Sigmoid colon (tissue), 7 donors: ENCODE results near the gene GRIN2D. TPM values are rescaled to one million over a fixed set of nuclear protein-coding genes. Genes with fewer than 3 reads are reported as not detected.
A peak's percentile ranks its signal among the peaks of the same experiment; 100 is the strongest.

ENCODE experiments used
- DNase-seq: peaks from one replicate; pipeline ENCODE4 v3.0.0-alpha.2; 2019
- H3K27ac ChIP-seq, 4 donors: fragments of 200-600 bp; sonication (generic); one replicate each; pipeline ENCODE4 v1.5.1; 2016 to 2019; ENCODE audit warnings: mild to moderate bottlenecking in 1 of 4
- H3K27me3 ChIP-seq, 3 donors: fragments of 200-600 bp; sonication (generic); one replicate each; pipeline ENCODE4 v1.5.1; 2019; ENCODE audit warnings: mild to moderate bottlenecking in 1 of 3
- H3K36me3 ChIP-seq, 4 donors: fragments of 200-600 bp; sonication (generic); one replicate each; pipeline ENCODE4 v1.5.1; 2016 to 2019
- H3K4me1 ChIP-seq, 4 donors: fragments of 200-600 bp; sonication (generic); one replicate each; pipeline ENCODE4 v1.5.1; 2017 to 2019
- H3K4me3 ChIP-seq, 4 donors: fragments of 200-600 bp; sonication (generic); one replicate each; pipeline ENCODE4 v1.5.1; 2017 to 2019; ENCODE audit warnings: mild to moderate bottlenecking in 2 of 4, moderate library complexity in 1 of 4
- H3K9me3 ChIP-seq, 4 donors: fragments of 200-600 bp in 3 of 4; sonication (generic) in 3 of 4; one replicate each; pipeline versions ENCODE4 v1.5.1 to v1.6.1; 2013 to 2019
- EP300 ChIP-seq, 4 donors: sonication (generic); formaldehyde crosslinking; IDR thresholded peaks; one replicate each; pipeline ENCODE4 v1.6.1; 2017; ENCODE audit warnings: antibody characterized with exemption in 4 of 4
- POLR2A ChIP-seq, 2 donors: fragments of 450-650 bp; IDR thresholded peaks; one replicate each; pipeline ENCODE4 v1.6.1; 2016; ENCODE audit warnings: antibody characterized with exemption in 2 of 2, mild to moderate bottlenecking in 2 of 2, moderate library complexity in 2 of 2
- POLR2AphosphoS5 ChIP-seq, 4 donors: sonication (generic); formaldehyde crosslinking; IDR thresholded peaks; one replicate each; pipeline ENCODE4 v1.6.1; 2017; ENCODE audit warnings: antibody characterized with exemption in 4 of 4
- WGBS, 2 donors: extraction: QIAGEN DNeasy Blood & Tissue Kit; methylation state at CpG; one replicate each; pipeline ENCODE4 v1.1.7; 2013; 5-methylcytosine and 5-hydroxymethylcytosine counted together
- intact Hi-C: fragments of 100-400 bp; cut with DNase I; formaldehyde crosslinking; loops from one replicate; pipeline ENCODE4 v1.15.1; 2023
- polyA plus RNA-seq, 3 donors: library from polyadenylated mRNA; stranded (reverse); fragments of 200-250 nt; gene quantifications; one replicate each; pipeline ENCODE4 v1.2.3, GENCODE V29; 2013
- total RNA-seq, 4 donors: library from RNA; depleted of rRNA; stranded (reverse); fragments of >200 nt; gene quantifications; one replicate each; pipeline ENCODE4 v1.1.0, GENCODE V29; 2016
- TF ChIP-seq, protein P1 (sequence below), 4 experiments: fragments of 450-650 bp in 3 of 4; fragments of 200-600 bp in 1 of 4; IDR thresholded peaks; one replicate each; pipeline ENCODE4 v1.5.1; 2016 to 2019; ENCODE audit warnings: antibody characterized with exemption in 4 of 4, mild to moderate bottlenecking in 3 of 4, moderate library complexity in 2 of 4
- donor health status: healthy with polysubstance abuse.
- donor health status: Bipolar disorder and iron deficiency.
- donor health status: healthy.

Gene GRIN2D
- total and polyA plus RNA-seq, 7 donors: under 0.01 to 0.36 (median 0.21) TPM; not detected in 3

DNA sequence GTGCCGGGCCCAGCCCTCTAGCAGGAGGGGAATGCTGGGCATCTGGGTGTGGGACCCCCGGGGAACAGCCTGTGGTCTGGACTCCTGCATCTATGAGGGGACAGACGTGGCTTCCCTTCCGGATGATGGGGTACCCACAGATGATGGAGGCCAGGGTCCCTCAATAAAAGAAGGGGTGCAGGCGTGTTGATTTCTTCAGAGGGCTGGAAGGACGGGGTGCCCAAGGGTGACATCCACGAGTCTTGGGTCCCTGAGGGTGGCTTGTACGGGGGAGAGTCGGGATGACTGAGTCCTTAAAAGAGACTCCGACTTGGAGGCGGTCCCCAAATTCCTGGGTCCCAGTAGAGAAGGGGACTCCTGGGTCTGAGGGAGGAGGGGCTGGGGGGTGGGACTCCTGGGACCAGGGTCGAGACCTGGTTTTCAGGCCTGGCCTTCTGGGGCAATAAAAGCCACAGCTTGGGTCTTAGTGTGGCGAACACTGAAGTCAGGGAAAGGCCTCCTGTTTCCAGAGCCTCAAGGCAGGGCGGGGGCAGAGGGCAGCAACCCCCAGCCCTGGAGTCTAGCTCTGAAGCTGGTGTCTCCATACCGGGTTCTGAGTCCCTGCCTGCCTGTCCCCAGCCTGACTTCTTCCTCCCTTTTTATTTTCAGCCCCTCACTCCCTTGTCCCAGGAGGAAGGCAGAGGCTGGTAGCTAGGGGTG, 459 bp upstream of the GRIN2D start:
- TF ChIP-seq POLR2AphosphoS5 (IDR thresholded peaks at IDR 0.05) (no peak), POLR2A (IDR thresholded peaks at IDR 0.05) (no peak), EP300 (IDR thresholded peaks at IDR 0.05) (no peak)
- TF ChIP-seq, protein P1, sequence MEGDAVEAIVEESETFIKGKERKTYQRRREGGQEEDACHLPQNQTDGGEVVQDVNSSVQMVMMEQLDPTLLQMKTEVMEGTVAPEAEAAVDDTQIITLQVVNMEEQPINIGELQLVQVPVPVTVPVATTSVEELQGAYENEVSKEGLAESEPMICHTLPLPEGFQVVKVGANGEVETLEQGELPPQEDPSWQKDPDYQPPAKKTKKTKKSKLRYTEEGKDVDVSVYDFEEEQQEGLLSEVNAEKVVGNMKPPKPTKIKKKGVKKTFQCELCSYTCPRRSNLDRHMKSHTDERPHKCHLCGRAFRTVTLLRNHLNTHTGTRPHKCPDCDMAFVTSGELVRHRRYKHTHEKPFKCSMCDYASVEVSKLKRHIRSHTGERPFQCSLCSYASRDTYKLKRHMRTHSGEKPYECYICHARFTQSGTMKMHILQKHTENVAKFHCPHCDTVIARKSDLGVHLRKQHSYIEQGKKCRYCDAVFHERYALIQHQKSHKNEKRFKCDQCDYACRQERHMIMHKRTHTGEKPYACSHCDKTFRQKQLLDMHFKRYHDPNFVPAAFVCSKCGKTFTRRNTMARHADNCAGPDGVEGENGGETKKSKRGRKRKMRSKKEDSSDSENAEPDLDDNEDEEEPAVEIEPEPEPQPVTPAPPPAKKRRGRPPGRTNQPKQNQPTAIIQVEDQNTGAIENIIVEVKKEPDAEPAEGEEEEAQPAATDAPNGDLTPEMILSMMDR (IDR thresholded peaks at IDR 0.05): no peak
- intact Hi-C loops: loop anchor here (5.0 kb wide), 1 partner anchor 99 kb away; no protein-coding TSS in a partner anchor
- DNase-seq: no peak
- peaks cover 0 to 42% (median 33%) of the 10 kb centered on the region in 4 donors for H3K4me1 ChIP-seq
- no peak overlapping the region for H3K27ac ChIP-seq
- H3K27me3 ChIP-seq: peaks cover 42 to 62% (median 60%) of the 10 kb centered on the region in 3 donors
- 69 to 83% methylated on average over 15 of the region's 15 CpGs for WGBS, 2 donors
- H3K9me3 ChIP-seq: no peaks in the 10 kb centered on the region
- H3K36me3 ChIP-seq: peaks cover 0 to 15% (median 12%) of the 10 kb centered on the region in 4 donors
- H3K4me3 ChIP-seq: peak overlapping the region in 1 of 4 donors; percentile 16

DNA sequence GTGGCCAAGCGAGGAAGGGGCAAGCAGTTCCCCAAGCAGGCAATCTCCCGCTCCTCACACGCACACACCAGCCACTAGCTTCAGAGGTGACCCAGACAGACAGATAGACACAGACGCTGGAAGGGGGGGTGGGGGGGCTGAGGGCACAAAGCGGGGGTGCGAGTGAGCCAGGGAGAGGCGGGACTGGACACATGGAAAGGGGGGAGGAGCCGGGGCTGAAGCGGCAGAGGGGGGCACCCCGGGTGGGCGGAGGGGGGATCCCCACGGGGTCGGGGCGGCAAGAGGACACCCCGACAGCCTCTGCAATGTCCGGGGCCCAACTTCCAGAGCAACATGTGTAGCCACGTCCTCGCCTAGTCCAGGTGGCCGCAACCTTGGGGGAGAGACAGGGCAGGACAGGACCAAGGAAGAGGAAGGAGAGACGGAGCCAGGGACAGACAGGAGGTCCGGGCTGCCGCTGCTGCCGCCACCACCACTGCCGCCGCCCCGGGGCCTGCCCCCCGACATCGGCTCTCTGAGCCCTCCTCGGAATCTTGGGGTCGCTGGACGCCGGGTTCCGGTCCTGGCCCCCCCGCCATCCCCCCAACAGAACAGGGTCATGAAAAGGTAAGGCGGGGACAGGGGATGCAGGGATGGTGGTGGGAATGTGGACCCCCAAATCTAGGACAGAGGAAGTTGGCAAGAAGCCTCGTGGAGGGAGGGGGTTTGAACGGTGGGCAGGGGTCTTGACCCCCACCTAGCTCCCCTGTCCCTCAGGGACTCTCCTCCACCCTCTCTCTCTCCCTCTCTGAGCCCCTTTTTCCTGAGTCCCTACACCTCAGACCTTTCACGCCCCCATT, 1.1 kb downstream of the GRIN2D start:
- WGBS, 2 donors: 4 to 6% methylated on average over 38 of the region's 38 CpGs
- Histone ChIP-seq H3K9me3 (no peaks in the 10 kb centered on the region), H3K4me3 (no peak overlapping the region), H3K27ac (no peak overlapping the region), H3K36me3 (no peaks in the 10 kb centered on the region), H3K27me3 (peaks cover 45 to 73% (median 67%) of the 10 kb centered on the region in 3 donors), H3K4me1 (peaks cover 0 to 43% (median 34%) of the 10 kb centered on the region in 4 donors)
- intact Hi-C loops: loop anchor here (5.0 kb wide), 1 partner anchor 98 kb away; no protein-coding TSS in a partner anchor
- no peak for TF ChIP-seq POLR2AphosphoS5 (IDR thresholded peaks at IDR 0.05)
- no peak for DNase-seq

DNA sequence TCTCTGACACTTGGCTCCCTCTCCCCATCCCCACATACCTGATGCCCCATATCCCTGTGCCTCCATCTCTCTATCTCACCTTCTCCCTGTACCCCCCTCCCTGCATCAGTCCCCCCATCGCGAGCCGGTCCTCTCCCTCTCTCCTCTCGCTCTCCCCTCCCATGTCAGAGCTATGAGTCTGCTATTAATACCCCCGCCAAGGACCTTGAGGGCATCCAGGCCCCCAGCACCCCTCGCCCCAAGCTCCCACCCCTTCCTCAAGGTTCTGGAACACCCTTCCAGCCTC, 1.6 kb downstream of the GRIN2D start:
- intact Hi-C loops: no loop called here
- Histone ChIP-seq H3K9me3 (no peaks in the 10 kb centered on the region), H3K27me3 (peaks cover 45 to 73% (median 67%) of the 10 kb centered on the region in 3 donors), H3K36me3 (no peaks in the 10 kb centered on the region), H3K4me3 (no peak overlapping the region), H3K4me1 (peaks cover 0 to 38% (median 29%) of the 10 kb centered on the region in 4 donors), H3K27ac (no peak overlapping the region)
- WGBS, 2 donors: 10 to 13% methylated on average over 6 of the region's 6 CpGs
- no peak for DNase-seq
- no peak for TF ChIP-seq POLR2AphosphoS5 (IDR thresholded peaks at IDR 0.05)
- TF ChIP-seq, protein P1 (IDR thresholded peaks at IDR 0.05): no peak
- no peak for TF ChIP-seq POLR2A (IDR thresholded peaks at IDR 0.05)
- TF ChIP-seq EP300 (IDR thresholded peaks at IDR 0.05): no peak

DNA sequence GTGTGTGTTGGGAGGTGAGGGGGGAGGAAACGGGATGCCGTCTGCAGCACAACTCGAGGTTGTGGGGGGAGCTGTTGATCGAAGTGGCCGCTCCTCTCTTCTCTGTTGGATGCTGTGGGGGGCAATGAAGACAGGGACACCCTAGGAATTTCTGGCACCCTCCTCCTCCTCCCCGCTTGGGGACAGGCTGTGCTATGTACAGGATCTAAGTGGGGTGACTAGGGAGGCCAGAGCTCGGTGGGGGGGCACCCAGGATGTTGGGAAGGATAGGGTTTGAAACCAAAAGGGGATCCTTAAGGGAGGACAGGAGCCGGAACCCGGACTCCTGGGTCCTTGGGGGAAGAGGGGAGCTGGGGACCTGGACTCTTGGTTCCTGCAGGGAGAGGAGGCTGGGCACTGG, 2.0 kb downstream of the GRIN2D start:
- Histone ChIP-seq H3K4me1 (peaks cover 0 to 34% (median 26%) of the 10 kb centered on the region in 4 donors), H3K4me3 (no peak overlapping the region), H3K27me3 (peaks cover 45 to 73% (median 67%) of the 10 kb centered on the region in 3 donors), H3K27ac (no peak overlapping the region), H3K9me3 (no peaks in the 10 kb centered on the region), H3K36me3 (no peaks in the 10 kb centered on the region)
- TF ChIP-seq POLR2AphosphoS5 (IDR thresholded peaks at IDR 0.05) (no peak), POLR2A (IDR thresholded peaks at IDR 0.05) (no peak), EP300 (IDR thresholded peaks at IDR 0.05) (no peak)
- TF ChIP-seq, protein P1 (IDR thresholded peaks at IDR 0.05): no peak
- no peak for DNase-seq
- 23 to 36% methylated on average over 9 of the region's 9 CpGs for WGBS, 2 donors
- intact Hi-C loops: no loop called here
